Psoas muscle (tissue), 8 donors: ENCODE measurements around the gene PRC1. TPM values are rescaled to one million over a fixed set of nuclear protein-coding genes. Genes with fewer than 3 reads are reported as not detected.
"Not testable (repeated sequence)": the region's sequence is repeated elsewhere in the genome, so short reads cannot be mapped to it uniquely, and the experiment has no call there.

Source experiments
- ATAC-seq, 4 donors: fragments of 200-7000 bp; cut with Tn5 transposase; one replicate each; pipeline ENCODE4 v1.9.1; 2020; ENCODE audit warnings: moderate library complexity in 3 of 4, mild to moderate bottlenecking in 2 of 4
- DNase-seq, 2 donors: peaks; one replicate each; pipeline ENCODE4 v3.0.0-alpha.2; 2020
- H3K27ac ChIP-seq: fragments of 200-600 bp; one replicate; pipeline ENCODE4 v1.8.0; 2022
- H3K27me3 ChIP-seq, 3 donors: fragments of 200-600 bp in 1 of 3; one replicate each; pipeline versions ENCODE4 v1.6.1 to v1.8.0; 2013 to 2022; ENCODE audit warnings: low read length in 2 of 3, mild to moderate bottlenecking in 2 of 3, moderate library complexity in 1 of 3; ENCODE audit not compliant: insufficient read depth in 3 of 3
- H3K36me3 ChIP-seq, 2 donors: fragments of 200-600 bp in 1 of 2; one replicate each; pipeline versions ENCODE4 v1.6.1 to v1.8.0; 2013 to 2022; ENCODE audit warnings: low read depth in 1 of 2, mild to moderate bottlenecking in 1 of 2, moderate library complexity in 1 of 2; ENCODE audit not compliant: insufficient read depth in 1 of 2
- H3K4me1 ChIP-seq: fragments of 200-600 bp; one replicate; pipeline ENCODE4 v1.8.0; 2022
- H3K4me3 ChIP-seq: fragments of 200-600 bp; one replicate; pipeline ENCODE4 v1.8.0; 2022; ENCODE audit warnings: mild to moderate bottlenecking
- H3K9me3 ChIP-seq: fragments of 200-600 bp; one replicate; pipeline ENCODE4 v1.8.0; 2022
- CTCF ChIP-seq: fragments of 200-600 bp; IDR thresholded peaks from one replicate; pipeline ENCODE4 v1.8.0; 2022; ENCODE audit warnings: antibody characterized with exemption
- WGBS, 3 donors: extraction: QIAGEN DNeasy Blood & Tissue Kit; methylation state at CpG; one replicate each; pipeline versions ENCODE4 v1.1.6 to v1.1.7; 2013; 5-methylcytosine and 5-hydroxymethylcytosine counted together
- intact Hi-C, 2 donors: fragments of 100-400 bp; cut with DNase I; formaldehyde crosslinking; loops; one replicate each; pipeline versions ENCODE4 v1.11.0 to v1.14.2; 2022
- polyA plus RNA-seq, 3 donors: library from polyadenylated mRNA; stranded (reverse); fragments of 200-250 nt; gene quantifications; one replicate each; pipeline ENCODE4 v1.2.3, GENCODE V29; 2013
- total RNA-seq, 4 donors: library from RNA; stranded (reverse); fragmentation: NEBNext Ultra II Directional in 2 of 4; extraction: Animal tissue kit (Norgen Biotek cat#: 25700) in 2 of 4; gene quantifications; one replicate each; pipeline versions ENCODE4 v1.2.1 to v1.2.4, GENCODE V29; 2021 to 2023
- donor health status: healthy with polysubstance abuse.
- donor health status: DM: no; HTN: no; CAD: no; lungs with moderate emphysema.
- donor health status: Bipolar disorder and iron deficiency.
- donor health status: healthy.
- donor health status: DM: yes; HTN: yes; CAD: no.
- donor health status: DM: no; HTN: no; CAD: no.
- donor health status: DM: no; HTN: no; CAD: no.
- donor health status: DM: yes; HTN: yes; CAD: no.

Gene PRC1
- total and polyA plus RNA-seq, 7 donors = 0.68 to 3.5 (median 1.8) TPM

DNA sequence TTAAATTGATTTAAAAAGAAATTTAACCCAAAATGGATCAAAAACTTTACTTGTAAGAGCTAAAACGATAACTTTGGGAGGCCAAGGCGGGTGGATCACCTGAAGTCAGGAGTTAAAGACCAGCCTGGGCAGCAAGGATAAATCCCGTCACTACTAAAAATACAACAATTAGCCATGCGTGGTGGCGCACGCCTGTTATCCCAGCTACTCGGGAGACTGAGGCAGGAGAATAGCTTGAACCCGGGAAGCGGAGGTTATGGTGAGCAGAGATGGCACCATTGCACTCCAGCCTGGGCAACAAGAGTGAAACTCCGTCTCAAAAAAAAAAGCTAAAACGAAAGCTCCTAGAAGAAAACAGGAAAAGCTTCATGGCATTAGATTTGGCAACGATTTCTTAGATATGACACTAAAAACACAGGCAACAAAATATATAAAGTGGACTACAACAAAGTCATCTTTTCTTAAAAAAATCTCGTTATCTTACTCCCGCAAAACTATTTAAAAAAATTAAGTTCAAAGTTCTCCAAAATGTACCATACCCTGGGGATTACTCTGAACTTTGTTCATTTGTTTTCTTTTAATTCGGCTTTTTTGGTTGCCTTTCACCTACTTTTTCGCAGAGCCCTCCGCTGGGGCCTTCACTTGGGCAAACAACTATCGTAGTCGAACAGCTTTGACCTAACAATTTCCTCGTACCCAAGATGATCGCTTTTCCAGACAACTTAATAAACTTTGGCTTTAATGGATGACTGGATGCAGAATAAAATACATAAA is 64.9 kb downstream of the PRC1 start:
- peak; percentile 1 to 10 (median 1) for ATAC-seq
- H3K4me3 ChIP-seq = peak overlapping the region; percentile 95
- peak in 1 of 2 donors; percentile 24 for DNase-seq
- 43 to 51% (median 46%) methylated on average over 21 of the region's 21 CpGs for WGBS, 3 donors
- intact Hi-C loops = no loop called here
- H3K27me3 ChIP-seq = no peaks in the 10 kb centered on the region
- peak overlapping the region; percentile 95 for H3K27ac ChIP-seq
- H3K9me3 ChIP-seq = no peaks in the 10 kb centered on the region
- H3K4me1 ChIP-seq = peaks cover 32% of the 10 kb centered on the region
- H3K36me3 ChIP-seq = no peaks in the 10 kb centered on the region
- TF ChIP-seq CTCF = no peak

GRCh38 chr15:90928106-90928505 is 66.2 kb downstream of the PRC1 start:
- ATAC-seq, H3K36me3 ChIP-seq, H3K4me3 ChIP-seq, H3K27ac ChIP-seq, intact Hi-C loops, H3K9me3 ChIP-seq, H3K27me3 ChIP-seq: not testable (repeated sequence)
- H3K4me1 ChIP-seq = peaks cover 25% of the 10 kb centered on the region
- DNase-seq = peak in 1 of 2 donors; percentile 34
- WGBS, 3 donors = 87 to 92% (median 92%) methylated on average over 7 of the region's 7 CpGs

DNA sequence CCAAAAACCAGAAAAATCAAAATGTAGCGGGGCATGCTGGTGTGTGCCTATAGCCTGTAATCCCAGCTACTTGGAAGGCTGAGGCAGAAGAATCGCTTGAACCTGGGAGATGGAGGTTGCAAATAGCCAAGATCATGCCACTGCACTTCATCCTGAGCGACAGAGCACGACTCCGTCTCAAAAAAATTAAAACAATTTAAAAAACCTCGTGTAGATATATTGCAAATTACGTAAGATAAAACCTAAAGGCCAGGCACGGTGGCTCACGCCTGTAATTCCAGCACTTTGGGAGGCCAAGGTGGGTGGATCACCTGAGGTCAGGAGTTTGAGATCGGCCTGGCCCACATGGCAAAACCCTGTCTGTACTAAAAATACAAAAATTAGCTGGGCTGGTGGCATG is 67.6 kb downstream of the PRC1 start:
- H3K27me3 ChIP-seq, intact Hi-C loops, H3K9me3 ChIP-seq, H3K4me3 ChIP-seq, ATAC-seq, H3K27ac ChIP-seq: not testable (repeated sequence)
- 84 to 92% (median 89%) methylated on average over 10 of the region's 10 CpGs for WGBS, 3 donors
- H3K4me1 ChIP-seq = peaks cover 22% of the 10 kb centered on the region
- peaks cover 0 to 15% of the 10 kb centered on the region in 2 donors for H3K36me3 ChIP-seq
- peak in 1 of 2 donors; percentile 42 for DNase-seq

DNA sequence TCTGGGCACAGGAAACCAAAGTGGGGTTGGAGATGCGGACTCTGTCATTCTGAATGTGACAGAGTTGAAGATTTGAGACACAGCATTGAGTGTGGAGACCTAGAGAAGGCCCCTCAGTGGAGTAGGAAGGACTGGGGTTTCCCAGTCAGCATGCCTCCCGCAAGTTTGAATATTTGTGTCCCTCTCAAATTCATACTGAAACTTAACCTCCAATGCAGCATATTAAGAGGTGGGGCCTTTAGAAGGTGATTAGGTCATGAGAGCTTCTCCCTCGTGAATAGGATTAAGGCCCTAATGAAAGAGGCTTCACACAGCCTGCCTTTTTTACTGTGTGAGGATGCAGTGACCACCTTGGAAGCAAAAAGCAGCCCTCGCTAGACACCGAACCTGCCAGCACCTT is 70.0 kb downstream of the PRC1 start:
- ATAC-seq (no peak), DNase-seq (no peak)
- no peak for TF ChIP-seq CTCF
- 86 to 88% (median 86%) methylated on average over 5 of the region's 5 CpGs for WGBS, 3 donors
- Histone ChIP-seq H3K4me1 (peaks cover 7% of the 10 kb centered on the region), H3K27me3 (no peaks in the 10 kb centered on the region), H3K36me3 (peaks cover 0 to 39% of the 10 kb centered on the region in 2 donors), H3K9me3 (no peaks in the 10 kb centered on the region), H3K4me3 (no peak overlapping the region), H3K27ac (no peak overlapping the region)
- intact Hi-C loops = no loop called here

DNA sequence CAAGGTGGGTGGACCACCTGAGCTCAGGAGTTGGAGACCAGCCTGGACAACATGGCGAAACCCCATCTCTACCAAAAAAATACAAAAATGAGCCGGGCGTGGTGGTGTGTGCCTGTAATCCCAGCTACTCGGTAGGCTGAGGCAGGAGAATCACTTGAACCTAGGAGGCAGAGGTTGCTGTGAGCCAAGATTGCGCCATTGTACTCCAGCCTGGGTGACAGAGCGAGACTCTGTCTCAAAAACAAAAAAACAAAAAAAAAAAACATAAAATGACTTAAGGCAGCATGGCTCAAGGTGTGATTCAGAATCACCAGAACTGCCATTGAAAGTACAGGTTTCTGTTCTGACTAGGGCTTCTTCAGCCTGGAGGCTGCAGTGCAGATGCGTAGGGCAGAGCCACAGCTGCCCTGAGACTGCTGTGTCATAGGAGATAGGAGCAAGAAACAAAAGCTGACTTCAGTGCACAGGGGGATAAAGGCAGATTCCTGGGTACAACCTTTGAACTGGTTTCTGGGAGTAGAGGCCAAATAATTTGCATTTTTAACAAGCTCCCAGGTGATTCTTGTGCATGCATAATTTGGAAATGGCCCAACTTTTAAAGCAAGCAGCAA is 71.5 kb downstream of the PRC1 start:
- H3K4me3 ChIP-seq, H3K9me3 ChIP-seq, H3K27ac ChIP-seq, intact Hi-C loops, H3K4me1 ChIP-seq, H3K27me3 ChIP-seq: not testable (repeated sequence)
- WGBS, 3 donors = 87 to 94% (median 92%) methylated on average over 7 of the region's 7 CpGs
- peaks cover 7 to 55% of the 10 kb centered on the region in 2 donors for H3K36me3 ChIP-seq
- peak in 1 of 4 donors; percentile 42 for ATAC-seq
- peak in 1 of 2 donors; percentile 14 for DNase-seq

DNA sequence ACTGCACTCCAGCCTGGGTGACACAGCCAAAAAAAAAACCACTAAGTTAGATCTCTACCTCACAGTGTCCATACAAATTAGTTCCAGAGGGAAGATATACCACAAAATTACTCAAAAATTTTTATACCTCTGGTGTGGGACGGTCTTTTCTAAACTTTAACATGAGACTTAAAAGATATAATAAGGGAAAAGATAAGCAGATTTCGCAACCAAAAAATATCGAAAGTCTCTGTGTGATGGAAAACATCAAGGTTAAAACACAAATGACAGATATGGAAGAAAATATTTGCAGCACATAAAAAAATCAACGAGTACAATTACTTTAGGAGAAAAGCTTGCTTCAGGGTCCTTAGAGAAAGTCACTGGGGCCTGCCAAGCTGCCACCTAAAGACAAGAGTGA is 72.4 kb downstream of the PRC1 start:
- Histone ChIP-seq H3K4me3 (no peak overlapping the region), H3K4me1 (no peaks in the 10 kb centered on the region), H3K36me3 (peaks cover 7 to 64% of the 10 kb centered on the region in 2 donors), H3K27ac (no peak overlapping the region), H3K9me3 (no peaks in the 10 kb centered on the region), H3K27me3 (no peaks in the 10 kb centered on the region)
- intact Hi-C loops = no loop called here
- DNase-seq (no peak), ATAC-seq (no peak)
- WGBS, 3 donors = 91 to 96% (median 93%) methylated on average over 4 of the region's 4 CpGs
- no peak for TF ChIP-seq CTCF
